SK-N-SH treated with all-trans-retinoic acid at 6 μM for 48 hours (cell line): Measurements from ENCODE around the gene OSBPL2.

Experiments used
- ATAC-seq: fragments of 200-7000 bp; cut with Tn5 transposase; 3 replicates; pipeline ENCODE4 v1.9.1; 2020; ENCODE audit warnings: mild to moderate bottlenecking, moderate library complexity
- ARNTL ChIP-seq: fragments of 450-650 bp; formaldehyde crosslinking; IDR thresholded peaks from 2 replicates; pipeline ENCODE4 v1.5.0; 2020; ENCODE audit warnings: low read depth, mild to moderate bottlenecking, moderate library complexity, borderline replicate concordance
- CSDC2 ChIP-seq: fragments of 250-450 bp; sonication (Bioruptor Pico); IDR thresholded peaks from 2 replicates; pipeline ENCODE4 v1.5.0; 2020; ENCODE audit warnings: mild to moderate bottlenecking, moderate library complexity
- ESRRG ChIP-seq: fragments of 250-450 bp; sonication (Bioruptor Pico); IDR thresholded peaks from 2 replicates; pipeline ENCODE4 v1.6.1; 2021; ENCODE audit warnings: mild to moderate bottlenecking
- GLIS3 ChIP-seq: fragments of 250-450 bp; sonication (Bioruptor Pico); IDR thresholded peaks from 2 replicates; pipeline ENCODE4 v1.5.0; 2020; ENCODE audit warnings: mild to moderate bottlenecking, moderate library complexity
- ISL1 ChIP-seq: fragments of 250-450 bp; sonication (Bioruptor Pico); IDR thresholded peaks from 2 replicates; pipeline ENCODE4 v2.1.2; 2022; ENCODE audit warnings: mild to moderate bottlenecking, moderate library complexity
- OSR1 ChIP-seq: fragments of 250-450 bp; sonication (Bioruptor Pico); IDR thresholded peaks from 2 replicates; pipeline ENCODE4 v1.8.0; 2022; ENCODE audit warnings: moderate library complexity, mild to moderate bottlenecking, inconsistent platforms
- PPARA ChIP-seq: fragments of 250-450 bp; sonication (Bioruptor Pico); IDR thresholded peaks from 2 replicates; pipeline ENCODE4 v1.5.0; 2020; ENCODE audit warnings: mild to moderate bottlenecking, borderline replicate concordance
- RARB ChIP-seq: fragments of 250-450 bp; sonication (Bioruptor Pico); IDR thresholded peaks from 2 replicates; pipeline ENCODE4 v1.8.0; 2021; ENCODE audit warnings: mild to moderate bottlenecking, moderate library complexity
- SNAI2 ChIP-seq: fragments of 250-450 bp; sonication (Bioruptor Pico); IDR thresholded peaks from 2 replicates; pipeline ENCODE4 v1.5.0; 2020; ENCODE audit warnings: mild to moderate bottlenecking, moderate library complexity
- TCF4 ChIP-seq: fragments of 250-450 bp; sonication (Bioruptor Pico); IDR thresholded peaks from 2 replicates; pipeline ENCODE4 v1.8.0; 2021; ENCODE audit warnings: mild to moderate bottlenecking, moderate library complexity, borderline replicate concordance
- ZC3H10 ChIP-seq: fragments of 250-450 bp; sonication (Bioruptor Pico); IDR thresholded peaks from 2 replicates; pipeline ENCODE4 v1.5.1; 2021; ENCODE audit warnings: mild to moderate bottlenecking, moderate library complexity
- ZFP3 ChIP-seq: fragments of 250-450 bp; sonication (Bioruptor Pico); IDR thresholded peaks from 2 replicates; pipeline ENCODE4 v1.5.0; 2020; ENCODE audit warnings: mild to moderate bottlenecking, moderate library complexity
- ZFP30 ChIP-seq: fragments of 450-650 bp; formaldehyde crosslinking; IDR thresholded peaks from 2 replicates; pipeline ENCODE4 v1.5.0; 2022; ENCODE audit warnings: mild to moderate bottlenecking, moderate library complexity
- ZNF565 ChIP-seq: fragments of 450-650 bp; formaldehyde crosslinking; conservative IDR thresholded peaks from 2 replicates; pipeline ENCODE4 v1.5.0; 2020; ENCODE audit warnings: low read depth, mild to moderate bottlenecking, moderate library complexity
- ZNF70 ChIP-seq: fragments of 450-650 bp; formaldehyde crosslinking; IDR thresholded peaks from 2 replicates; pipeline ENCODE4 v1.5.0; 2020; ENCODE audit warnings: mild to moderate bottlenecking, moderate library complexity
- ZNF8 ChIP-seq: fragments of 450-650 bp; formaldehyde crosslinking; IDR thresholded peaks from 2 replicates; pipeline ENCODE4 v1.5.0; 2020; ENCODE audit warnings: mild to moderate bottlenecking, moderate library complexity
- TF ChIP-seq, protein P1 (sequence below): fragments of 250-450 bp; sonication (Bioruptor Pico); IDR thresholded peaks from 2 replicates; pipeline ENCODE4 v1.5.0; 2020; ENCODE audit warnings: mild to moderate bottlenecking, moderate library complexity
- TF ChIP-seq, protein P2 (sequence below): fragments of 250-450 bp; sonication (Bioruptor Pico); IDR thresholded peaks from 2 replicates; pipeline ENCODE4 v1.5.1; 2020; ENCODE audit warnings: low read depth, mild to moderate bottlenecking, moderate library complexity
- TF ChIP-seq, protein P3 (sequence below): fragments of 250-450 bp; sonication (Bioruptor Pico); IDR thresholded peaks from 2 replicates; pipeline ENCODE4 v1.8.0; 2020; ENCODE audit warnings: mild to moderate bottlenecking, moderate library complexity, borderline replicate concordance
- TF ChIP-seq, protein P4 (sequence below): fragments of 250-450 bp; sonication (Bioruptor Pico); IDR thresholded peaks from 2 replicates; pipeline ENCODE4 v1.8.0; 2021; ENCODE audit warnings: low read depth, mild to moderate bottlenecking, moderate library complexity, borderline replicate concordance
- TF ChIP-seq, protein P5 (sequence below): fragments of 250-450 bp; sonication (Bioruptor Pico); IDR thresholded peaks from 2 replicates; pipeline ENCODE4 v1.5.1; 2021; ENCODE audit warnings: mild to moderate bottlenecking, moderate library complexity

The OSBPL2 gene

DNA sequence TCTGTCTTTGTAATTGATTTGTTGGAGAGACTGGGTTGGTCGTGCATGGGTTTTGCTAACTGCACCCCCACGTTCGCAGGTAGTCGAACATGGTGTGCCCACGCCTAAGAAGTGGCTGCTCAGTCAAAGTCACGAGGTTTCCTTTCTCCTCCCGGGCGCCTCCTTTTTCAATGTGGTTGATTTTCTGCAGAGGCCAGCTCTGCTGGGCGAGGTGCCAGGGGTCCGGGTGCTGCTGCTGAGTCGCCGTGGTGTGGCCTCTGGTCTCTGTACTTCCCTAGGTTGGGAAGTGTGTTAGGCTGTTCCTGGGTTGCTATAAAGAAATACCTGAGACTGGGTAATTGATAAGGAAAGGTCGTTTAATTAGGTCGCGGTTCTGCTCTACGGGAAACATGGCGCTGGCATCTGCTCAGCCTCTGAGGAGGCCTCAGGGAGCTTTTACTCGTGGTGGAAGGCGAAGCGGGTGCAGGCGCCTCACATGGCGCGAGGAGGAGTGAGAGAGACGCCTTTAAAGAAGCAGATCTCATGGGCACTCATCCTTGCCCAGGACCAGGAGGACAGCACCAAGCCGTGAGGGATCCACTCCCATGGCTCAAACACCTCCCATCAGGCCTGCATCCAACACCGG, 14.1 kb downstream of the OSBPL2 start:
- ATAC-seq: no peak
- TF ChIP-seq ARNTL (CRISPR knock-in tag) (no peak), ZNF565 (CRISPR knock-in tag) (no peak), ISL1 (no peak), ZNF8 (CRISPR knock-in tag) (no peak), TCF4 (CRISPR knock-in tag) (no peak), CSDC2 (CRISPR knock-in tag) (no peak), ZC3H10 (CRISPR knock-in tag) (no peak), SNAI2 (no peak), RARB (no peak), ZFP30 (no peak), ZNF70 (CRISPR knock-in tag) (no peak), ESRRG (no peak), ZFP3 (CRISPR knock-in tag) (no peak)
- TF ChIP-seq, protein P1, sequence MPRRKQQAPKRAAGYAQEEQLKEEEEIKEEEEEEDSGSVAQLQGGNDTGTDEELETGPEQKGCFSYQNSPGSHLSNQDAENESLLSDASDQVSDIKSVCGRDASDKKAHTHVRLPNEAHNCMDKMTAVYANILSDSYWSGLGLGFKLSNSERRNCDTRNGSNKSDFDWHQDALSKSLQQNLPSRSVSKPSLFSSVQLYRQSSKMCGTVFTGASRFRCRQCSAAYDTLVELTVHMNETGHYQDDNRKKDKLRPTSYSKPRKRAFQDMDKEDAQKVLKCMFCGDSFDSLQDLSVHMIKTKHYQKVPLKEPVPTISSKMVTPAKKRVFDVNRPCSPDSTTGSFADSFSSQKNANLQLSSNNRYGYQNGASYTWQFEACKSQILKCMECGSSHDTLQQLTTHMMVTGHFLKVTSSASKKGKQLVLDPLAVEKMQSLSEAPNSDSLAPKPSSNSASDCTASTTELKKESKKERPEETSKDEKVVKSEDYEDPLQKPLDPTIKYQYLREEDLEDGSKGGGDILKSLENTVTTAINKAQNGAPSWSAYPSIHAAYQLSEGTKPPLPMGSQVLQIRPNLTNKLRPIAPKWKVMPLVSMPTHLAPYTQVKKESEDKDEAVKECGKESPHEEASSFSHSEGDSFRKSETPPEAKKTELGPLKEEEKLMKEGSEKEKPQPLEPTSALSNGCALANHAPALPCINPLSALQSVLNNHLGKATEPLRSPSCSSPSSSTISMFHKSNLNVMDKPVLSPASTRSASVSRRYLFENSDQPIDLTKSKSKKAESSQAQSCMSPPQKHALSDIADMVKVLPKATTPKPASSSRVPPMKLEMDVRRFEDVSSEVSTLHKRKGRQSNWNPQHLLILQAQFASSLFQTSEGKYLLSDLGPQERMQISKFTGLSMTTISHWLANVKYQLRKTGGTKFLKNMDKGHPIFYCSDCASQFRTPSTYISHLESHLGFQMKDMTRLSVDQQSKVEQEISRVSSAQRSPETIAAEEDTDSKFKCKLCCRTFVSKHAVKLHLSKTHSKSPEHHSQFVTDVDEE (CRISPR knock-in tag): no peak
- TF ChIP-seq, protein P2, sequence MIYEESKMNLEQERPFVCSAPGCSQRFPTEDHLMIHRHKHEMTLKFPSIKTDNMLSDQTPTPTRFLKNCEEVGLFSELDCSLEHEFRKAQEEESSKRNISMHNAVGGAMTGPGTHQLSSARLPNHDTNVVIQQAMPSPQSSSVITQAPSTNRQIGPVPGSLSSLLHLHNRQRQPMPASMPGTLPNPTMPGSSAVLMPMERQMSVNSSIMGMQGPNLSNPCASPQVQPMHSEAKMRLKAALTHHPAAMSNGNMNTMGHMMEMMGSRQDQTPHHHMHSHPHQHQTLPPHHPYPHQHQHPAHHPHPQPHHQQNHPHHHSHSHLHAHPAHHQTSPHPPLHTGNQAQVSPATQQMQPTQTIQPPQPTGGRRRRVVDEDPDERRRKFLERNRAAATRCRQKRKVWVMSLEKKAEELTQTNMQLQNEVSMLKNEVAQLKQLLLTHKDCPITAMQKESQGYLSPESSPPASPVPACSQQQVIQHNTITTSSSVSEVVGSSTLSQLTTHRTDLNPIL (CRISPR knock-in tag): no peak
- TF ChIP-seq, protein P3, sequence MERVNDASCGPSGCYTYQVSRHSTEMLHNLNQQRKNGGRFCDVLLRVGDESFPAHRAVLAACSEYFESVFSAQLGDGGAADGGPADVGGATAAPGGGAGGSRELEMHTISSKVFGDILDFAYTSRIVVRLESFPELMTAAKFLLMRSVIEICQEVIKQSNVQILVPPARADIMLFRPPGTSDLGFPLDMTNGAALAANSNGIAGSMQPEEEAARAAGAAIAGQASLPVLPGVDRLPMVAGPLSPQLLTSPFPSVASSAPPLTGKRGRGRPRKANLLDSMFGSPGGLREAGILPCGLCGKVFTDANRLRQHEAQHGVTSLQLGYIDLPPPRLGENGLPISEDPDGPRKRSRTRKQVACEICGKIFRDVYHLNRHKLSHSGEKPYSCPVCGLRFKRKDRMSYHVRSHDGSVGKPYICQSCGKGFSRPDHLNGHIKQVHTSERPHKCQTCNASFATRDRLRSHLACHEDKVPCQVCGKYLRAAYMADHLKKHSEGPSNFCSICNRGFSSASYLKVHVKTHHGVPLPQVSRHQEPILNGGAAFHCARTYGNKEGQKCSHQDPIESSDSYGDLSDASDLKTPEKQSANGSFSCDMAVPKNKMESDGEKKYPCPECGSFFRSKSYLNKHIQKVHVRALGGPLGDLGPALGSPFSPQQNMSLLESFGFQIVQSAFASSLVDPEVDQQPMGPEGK: no peak
- TF ChIP-seq, protein P4, sequence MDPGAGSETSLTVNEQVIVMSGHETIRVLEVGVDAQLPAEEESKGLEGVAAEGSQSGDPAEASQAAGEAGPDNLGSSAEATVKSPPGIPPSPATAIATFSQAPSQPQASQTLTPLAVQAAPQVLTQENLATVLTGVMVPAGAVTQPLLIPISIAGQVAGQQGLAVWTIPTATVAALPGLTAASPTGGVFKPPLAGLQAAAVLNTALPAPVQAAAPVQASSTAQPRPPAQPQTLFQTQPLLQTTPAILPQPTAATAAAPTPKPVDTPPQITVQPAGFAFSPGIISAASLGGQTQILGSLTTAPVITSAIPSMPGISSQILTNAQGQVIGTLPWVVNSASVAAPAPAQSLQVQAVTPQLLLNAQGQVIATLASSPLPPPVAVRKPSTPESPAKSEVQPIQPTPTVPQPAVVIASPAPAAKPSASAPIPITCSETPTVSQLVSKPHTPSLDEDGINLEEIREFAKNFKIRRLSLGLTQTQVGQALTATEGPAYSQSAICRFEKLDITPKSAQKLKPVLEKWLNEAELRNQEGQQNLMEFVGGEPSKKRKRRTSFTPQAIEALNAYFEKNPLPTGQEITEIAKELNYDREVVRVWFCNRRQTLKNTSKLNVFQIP (CRISPR knock-in tag): no peak

DNA sequence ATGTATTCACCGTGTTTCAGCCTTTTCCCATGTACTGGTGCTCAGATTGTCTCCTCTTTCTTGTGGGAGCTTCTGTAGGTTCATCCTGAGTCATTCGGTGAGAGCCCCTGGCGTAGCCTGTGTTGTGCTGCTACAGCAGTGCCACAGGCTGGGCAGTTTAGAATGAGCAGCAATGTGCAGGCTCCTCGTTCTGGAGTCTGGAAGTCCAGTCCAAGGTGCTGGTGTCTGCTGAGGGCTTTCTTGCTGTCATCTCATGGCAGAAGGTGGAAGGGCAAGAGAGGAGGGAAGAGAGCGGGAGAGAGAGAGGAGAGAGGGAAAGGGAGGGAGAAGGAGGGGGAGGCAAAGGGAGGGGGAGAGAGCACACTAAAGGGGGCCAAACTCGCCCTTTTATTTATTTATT, 15.1 kb downstream of the OSBPL2 start:
- TF ChIP-seq ZNF565 (CRISPR knock-in tag): no peak
- no peak for TF ChIP-seq ARNTL (CRISPR knock-in tag)
- TF ChIP-seq ESRRG: no peak
- TF ChIP-seq, protein P5, sequence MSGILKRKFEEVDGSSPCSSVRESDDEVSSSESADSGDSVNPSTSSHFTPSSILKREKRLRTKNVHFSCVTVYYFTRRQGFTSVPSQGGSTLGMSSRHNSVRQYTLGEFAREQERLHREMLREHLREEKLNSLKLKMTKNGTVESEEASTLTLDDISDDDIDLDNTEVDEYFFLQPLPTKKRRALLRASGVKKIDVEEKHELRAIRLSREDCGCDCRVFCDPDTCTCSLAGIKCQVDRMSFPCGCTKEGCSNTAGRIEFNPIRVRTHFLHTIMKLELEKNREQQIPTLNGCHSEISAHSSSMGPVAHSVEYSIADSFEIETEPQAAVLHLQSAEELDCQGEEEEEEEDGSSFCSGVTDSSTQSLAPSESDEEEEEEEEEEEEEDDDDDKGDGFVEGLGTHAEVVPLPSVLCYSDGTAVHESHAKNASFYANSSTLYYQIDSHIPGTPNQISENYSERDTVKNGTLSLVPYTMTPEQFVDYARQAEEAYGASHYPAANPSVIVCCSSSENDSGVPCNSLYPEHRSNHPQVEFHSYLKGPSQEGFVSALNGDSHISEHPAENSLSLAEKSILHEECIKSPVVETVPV (CRISPR knock-in tag): no peak
- TF ChIP-seq ZC3H10 (CRISPR knock-in tag): no peak
- TF ChIP-seq, protein P4 (CRISPR knock-in tag): no peak
- TF ChIP-seq PPARA (CRISPR knock-in tag): no peak
- no peak for TF ChIP-seq OSR1 (CRISPR knock-in tag)
- TF ChIP-seq SNAI2: no peak
- no peak for TF ChIP-seq GLIS3 (CRISPR knock-in tag)
- TF ChIP-seq, protein P2 (CRISPR knock-in tag): no peak
- no peak for TF ChIP-seq ZFP30
- TF ChIP-seq ZNF8 (CRISPR knock-in tag): no peak
- TF ChIP-seq ZFP3 (CRISPR knock-in tag): no peak
- TF ChIP-seq ISL1: no peak
- ATAC-seq: no peak
